ENCODE results near the gene PDCL2.
"Not testable (repeated sequence)": the region's sequence is repeated elsewhere in the genome, so short reads cannot be mapped to it uniquely, and the experiment has no call there.

Gene PDCL2

GRCh38 chr4:55592014-55592413 is at the start of gene PDCL2:
PDCL2 (minus strand) TSS chr4:55592245; CDS start chr4:55592109, 136 bp downstream.
- DNase-seq: no peak

DNA sequence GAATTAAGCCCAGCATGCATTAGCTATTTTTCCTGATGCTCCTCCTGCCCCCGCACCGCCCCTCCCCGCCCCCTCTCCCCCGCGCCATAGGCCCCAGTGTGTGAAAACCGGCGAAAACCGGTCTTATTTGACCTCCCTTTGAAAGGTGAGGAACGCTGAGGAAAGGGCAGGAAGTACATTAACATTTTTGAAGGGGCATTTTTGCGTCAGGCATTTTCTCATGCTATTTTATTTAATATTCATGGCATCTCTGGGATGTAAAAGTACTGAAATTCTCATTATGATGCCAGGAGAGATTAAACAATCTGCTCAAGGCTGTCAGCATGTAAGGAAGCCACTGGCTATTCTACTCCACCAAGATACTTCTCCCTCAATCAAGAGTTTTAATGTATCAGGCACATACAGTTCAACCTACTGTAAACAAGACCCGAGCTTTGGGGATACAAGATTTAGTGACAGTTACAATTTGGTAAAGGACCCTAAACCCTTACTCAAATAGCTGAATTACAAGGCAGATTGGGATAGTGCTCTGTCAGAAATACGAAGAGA is 45.3 kb upstream of the PDCL2 start:
- no peak for DNase-seq

DNA sequence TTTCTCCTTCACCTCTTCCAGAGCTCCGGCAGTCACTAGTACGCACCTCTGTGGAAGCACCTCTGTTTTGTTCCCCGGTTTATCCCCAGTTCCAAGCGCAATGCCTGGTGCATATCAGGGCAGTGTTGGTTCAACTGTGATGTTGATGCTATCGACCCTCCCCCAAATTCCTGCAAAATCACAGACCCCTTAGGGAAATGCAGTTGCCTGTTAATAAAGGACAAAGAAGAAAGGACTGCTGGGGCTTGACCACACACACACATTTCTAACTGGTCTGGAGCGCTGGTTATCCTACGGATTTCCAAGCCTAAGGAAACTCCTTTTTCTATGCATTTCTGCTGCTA is 44.6 kb upstream of the PDCL2 start:
- DNase-seq: no peak

GRCh38 chr4:55635741-55636655 is 44.0 kb upstream of the PDCL2 start, which contains the start of gene NMU:
NMU (minus strand) TSS chr4:55636298; CDS start chr4:55636192, 106 bp downstream.
- DNase-seq: peak; percentile 47

- no peak for DNase-seq
These were observed 43.2 kb upstream of the PDCL2 start for GRCh38 chr4:55635282-55635681.

GRCh38 chr4:55634417-55635128 is 42.5 kb upstream of the PDCL2 start:
- no peak for DNase-seq

GRCh38 chr4:55633903-55634302 is 41.9 kb upstream of the PDCL2 start:
- DNase-seq: no peak

- no peak for DNase-seq
These were observed 33.8 kb upstream of the PDCL2 start for GRCh38 chr4:55625835-55626234.

- not testable (repeated sequence) for DNase-seq
These were observed 32.0 kb upstream of the PDCL2 start for GRCh38 chr4:55624063-55624462.

DNA sequence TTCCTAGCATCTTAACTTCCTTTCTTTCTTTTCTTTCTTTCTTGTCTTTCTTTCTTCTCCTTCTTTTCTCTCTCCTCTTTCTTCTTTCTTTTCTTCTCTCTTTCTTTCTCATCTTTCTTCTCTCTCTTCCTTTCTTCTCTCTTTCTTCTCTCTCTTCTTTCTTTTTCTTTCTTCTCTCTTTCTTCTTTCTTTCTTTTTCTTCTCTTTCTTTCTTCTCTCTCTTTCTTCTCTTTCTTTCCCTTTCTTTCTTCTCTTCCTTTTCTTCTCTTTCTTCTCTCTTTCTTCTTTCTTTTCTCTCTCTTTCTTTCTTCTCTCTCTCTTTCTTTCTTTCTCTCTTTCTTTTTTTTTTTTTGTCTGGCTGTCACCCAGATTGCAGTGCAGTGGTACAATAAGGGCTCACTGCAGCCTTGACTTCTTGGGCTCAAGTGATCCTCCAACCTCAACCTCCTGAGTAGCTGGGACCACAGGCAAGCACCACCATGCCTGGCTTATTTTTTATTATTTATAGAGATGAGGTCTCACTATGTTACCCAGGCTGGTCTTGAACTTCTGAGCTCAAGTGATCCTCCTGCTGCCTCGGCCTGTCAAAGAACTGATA is 26.6 kb upstream of the PDCL2 start:
- DNase-seq: no peak

DNA sequence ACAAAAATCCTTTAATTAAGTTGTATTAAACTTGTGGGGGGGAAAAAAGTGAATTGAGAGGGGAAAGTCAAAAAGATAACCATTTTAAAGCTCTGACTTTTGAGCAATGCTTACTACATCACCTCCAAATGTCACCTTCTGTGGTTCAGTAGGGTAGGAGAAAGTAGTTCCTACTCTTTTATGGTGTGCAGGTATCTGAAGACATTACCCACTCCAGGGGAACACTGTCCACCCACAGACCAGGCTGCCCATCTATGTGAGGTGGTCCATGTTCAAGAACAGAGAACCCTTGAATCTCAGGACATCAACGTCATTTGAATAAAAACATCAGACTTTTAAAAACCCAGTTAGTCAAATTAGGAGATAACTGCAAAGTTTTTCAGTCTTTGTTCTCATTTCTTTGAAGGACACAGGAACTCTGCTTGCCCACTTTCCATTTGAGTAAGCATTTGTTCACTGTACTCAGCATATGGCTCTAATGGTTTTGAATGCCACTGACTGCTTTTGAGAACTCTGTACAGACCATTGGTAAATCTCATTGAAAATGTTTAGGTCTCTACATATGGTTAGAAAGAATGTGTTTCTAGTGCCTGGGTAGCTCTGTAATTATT is 25.6 kb upstream of the PDCL2 start:
- no peak for DNase-seq

GRCh38 chr4:55615008-55615407 is 23.0 kb upstream of the PDCL2 start:
- DNase-seq: no peak

DNA sequence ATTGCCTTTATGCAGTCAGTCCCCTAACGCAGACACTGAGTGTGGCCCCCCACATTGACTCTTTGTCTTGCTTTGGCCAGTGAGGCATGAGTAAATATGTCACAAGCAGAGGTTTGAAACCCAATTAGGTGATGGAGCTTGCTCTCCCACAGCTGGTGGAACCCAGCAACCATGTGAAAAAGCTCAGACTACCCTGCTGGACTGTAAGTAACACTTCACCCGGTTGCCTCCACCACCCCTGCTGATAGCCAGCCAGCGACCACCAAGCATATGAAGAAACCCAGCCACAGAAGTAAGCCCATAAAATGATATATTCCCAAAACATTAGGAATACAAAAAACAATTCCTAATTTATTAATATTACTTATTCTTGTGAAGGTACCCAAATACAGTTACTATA is 21.6 kb upstream of the PDCL2 start:
- DNase-seq: no peak

- no peak for DNase-seq
These were observed 20.3 kb upstream of the PDCL2 start for GRCh38 chr4:55612341-55612740.

DNA sequence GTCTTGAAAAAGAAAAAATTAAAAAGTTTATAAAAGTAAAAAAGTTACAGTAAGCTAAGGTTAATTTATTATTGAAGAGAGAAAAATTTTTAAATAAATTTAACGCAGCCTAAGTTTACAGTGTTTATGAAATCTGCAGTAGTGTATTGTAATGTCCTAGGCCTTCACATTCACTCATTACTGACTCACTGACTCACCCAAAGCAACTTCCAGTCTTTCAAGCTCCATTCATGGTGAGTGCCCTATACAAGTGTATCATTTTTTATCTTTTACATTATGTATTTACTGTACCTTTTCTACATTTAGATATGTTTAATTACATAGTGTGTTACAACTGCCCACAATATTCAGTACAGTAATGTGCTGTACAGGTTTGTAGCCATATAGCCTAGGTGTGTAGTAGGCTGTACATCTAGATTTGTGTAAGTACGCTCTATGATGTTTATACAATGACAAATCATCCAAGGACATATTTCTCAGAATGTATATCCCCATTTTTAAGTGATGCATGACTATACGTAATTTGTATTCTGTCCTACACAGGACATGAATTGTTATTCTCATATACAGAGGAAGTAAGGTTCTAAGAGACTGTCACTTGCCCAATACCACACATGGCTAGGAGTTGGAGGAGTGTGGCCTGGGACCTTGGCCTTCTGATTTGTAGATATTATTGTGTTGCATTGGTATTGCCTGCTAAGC is 19.5 kb upstream of the PDCL2 start:
- no peak for DNase-seq

DNA sequence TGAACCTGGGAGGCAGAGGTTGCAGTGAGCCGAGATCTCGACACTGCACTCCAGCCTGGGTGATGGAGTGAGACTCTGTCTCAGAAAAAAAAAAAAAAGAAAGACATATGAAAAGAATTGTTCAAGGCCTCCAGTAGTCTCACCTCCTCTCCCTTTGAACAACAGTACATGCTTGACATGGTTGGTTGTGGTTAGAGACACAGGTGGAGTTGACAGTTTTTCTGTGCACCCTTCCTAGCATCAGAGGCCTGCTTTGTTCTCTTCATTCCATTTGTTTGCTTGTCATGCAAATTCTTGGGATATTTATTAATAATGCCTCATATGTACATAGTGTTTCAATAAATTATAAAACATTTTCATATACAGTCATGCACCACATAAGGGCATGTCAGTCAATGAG is 18.3 kb upstream of the PDCL2 start:
- DNase-seq: no peak

DNA sequence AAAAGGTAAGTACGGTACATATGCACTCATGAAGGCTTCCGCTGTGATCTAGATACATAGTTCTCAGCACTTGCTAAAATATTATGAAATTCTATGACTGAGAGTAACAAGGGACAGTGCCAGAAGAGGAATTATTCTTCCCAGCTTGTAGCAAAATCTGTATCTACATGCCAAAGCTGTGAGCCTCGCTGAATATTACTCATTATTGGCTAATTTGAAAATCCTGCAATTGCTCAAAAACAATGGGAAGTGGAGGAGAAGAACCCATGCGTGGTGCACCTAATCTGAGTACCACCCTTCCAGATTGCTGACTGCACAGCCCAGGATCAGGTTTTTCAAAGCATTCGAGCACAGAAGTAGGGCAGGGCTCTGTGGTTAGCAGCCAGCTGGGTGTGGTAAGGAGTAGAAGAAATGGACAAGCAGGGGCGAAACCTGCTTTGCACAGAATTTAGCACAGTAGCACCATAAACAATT is 17.4 kb upstream of the PDCL2 start:
- peak; percentile 31 for DNase-seq

DNA sequence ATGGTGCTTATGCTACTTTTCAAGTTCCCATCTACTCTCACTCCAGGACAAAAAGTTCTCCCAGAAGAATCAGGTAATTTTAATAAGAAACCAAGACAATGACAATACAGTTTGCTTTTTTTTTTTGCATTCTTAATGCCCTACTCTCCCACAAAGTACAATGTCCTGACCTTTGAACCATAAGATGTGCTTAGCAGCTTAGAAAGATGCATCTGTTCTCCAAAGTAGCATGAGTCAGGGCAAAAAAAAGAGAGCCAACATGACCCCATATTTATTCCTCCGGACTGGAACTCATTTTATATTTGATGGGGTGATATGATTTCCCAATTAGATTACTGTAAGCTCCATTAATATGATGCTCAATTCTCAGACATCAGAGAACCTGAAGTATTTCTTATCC is 16.5 kb upstream of the PDCL2 start:
- DNase-seq: no peak

- no peak for DNase-seq
These were observed 13.0 kb upstream of the PDCL2 start for GRCh38 chr4:55604996-55605395.

DNA sequence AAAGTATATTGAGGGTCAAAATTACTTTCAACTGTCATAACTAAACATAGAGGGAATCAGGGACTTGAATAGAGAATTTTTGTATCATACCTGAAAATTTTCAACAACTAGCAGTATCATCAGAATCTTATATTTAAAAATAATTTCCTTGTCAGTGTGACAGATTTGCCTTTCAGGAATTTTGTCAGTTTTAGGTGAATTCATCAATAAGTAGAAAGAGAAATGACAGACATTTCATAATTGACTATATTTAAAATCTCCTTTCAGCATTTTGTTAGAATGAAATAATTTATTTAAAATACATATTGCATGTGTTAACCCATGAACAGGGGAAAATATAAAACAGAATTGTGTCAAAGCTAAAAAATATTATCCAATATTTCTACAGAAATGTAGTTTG is 8.6 kb upstream of the PDCL2 start:
- no peak for DNase-seq

GRCh38 chr4:55598641-55599040 is 6.6 kb upstream of the PDCL2 start:
- DNase-seq: no peak

DNA sequence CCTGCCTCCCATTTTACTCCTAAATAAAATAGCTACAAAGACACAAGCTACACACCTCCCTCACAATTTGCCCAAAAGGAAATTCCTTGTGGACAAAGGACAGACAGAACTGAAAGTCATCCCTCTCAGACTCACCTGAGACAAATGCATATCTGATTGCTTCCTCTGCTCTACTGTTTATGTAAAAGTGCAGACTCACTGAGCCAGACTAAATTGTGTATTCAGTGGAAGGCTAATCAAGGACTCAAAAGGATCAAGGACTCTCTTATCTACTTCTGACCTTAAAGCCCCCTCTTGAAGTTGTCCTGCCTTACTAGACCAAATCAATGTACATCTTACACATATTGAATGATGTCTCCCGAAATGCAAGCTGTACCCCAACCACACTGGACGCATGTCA is 3.9 kb downstream of the PDCL2 start:
- DNase-seq: no peak
